Thoracic aorta endothelial cell (primary cell): Measurements from ENCODE around the gene AGTPBP1. TPM values are rescaled to one million over a fixed set of nuclear protein-coding genes. Genes with fewer than 3 reads are reported as not detected.

Experiments
- total RNA-seq: library from RNA; depleted of rRNA; stranded (reverse); fragments of >200 nt; gene quantifications from 2 replicates; pipeline ENCODE4 v1.2.3, GENCODE V29; 2012

The AGTPBP1 gene
- 33.7 and 37.4 TPM in 2 replicates for total RNA-seq

DNA sequence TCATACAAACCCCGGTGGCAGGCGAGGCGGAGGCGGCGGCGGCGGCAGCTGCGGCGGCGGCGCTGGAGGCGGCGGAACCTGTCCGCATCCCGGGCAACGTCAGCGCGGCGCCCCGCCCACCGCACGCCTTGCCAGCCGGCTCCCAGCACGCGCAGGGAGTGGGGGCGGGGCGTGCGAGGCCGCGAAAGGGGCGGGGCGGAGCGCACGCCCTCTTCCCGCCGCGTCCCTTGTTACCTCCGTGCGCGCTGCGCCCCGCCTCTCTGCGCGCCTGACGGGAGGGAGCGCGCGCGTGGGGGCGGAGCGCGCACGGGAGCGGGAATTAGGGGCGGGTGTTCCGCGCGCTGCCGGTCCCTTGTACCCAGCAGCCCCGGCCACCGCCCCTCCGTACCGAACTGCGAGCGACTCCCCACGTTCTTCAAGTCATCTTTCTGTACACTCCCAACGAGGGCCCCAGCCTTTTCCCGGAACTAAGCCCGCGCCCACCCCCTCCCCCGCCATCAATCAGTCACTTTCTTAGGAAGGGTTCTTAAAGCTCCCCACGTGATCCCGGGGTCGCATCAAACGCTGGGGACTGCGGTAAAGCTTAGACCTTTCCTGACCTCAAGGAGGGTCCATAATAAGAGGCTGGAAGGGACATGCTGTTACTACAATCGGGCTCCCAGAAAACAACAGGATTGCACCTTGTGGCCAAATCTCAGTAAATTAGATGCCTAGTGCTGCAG is at the start of gene AGTPBP1:
AGTPBP1 (minus strand) TSS at position 80 of the 722 bp plus-strand sequence. CDS start 29,421 bp downstream, outside the sequence.

Other genes with a start within 250 kb of the AGTPBP1 start
- gene NAA35, start 199.2 kb upstream of the AGTPBP1 start, total RNA-seq = 32.4 and 32.5 TPM in 2 replicates